LNCaP clone FGC (cell line): ENCODE measurements around the gene NOTCH1.

ENCODE experiments used
- DNase-seq: peaks from one replicate; pipeline ENCODE4 v3.0.0-alpha.2; 2011; ENCODE audit warnings: low read depth
- H3K4me3 ChIP-seq: 2 replicates; pipeline ENCODE4 v1.5.1; 2011; ENCODE audit warnings: mild to moderate bottlenecking, low read depth, low read length, control low read depth
- CTCF ChIP-seq: IDR thresholded peaks from 2 replicates; pipeline ENCODE4 v1.5.1; 2012; ENCODE audit warnings: mild to moderate bottlenecking; ENCODE audit not compliant: control insufficient read depth, insufficient read depth; ENCODE audit errors: extremely low read depth

NOTCH1 gene

GRCh38 chr9:136511670-136512592 is 33.9 kb downstream of the NOTCH1 start:
- DNase-seq: no peak
- no peak overlapping the region for H3K4me3 ChIP-seq
- TF ChIP-seq CTCF: no peak

- TF ChIP-seq CTCF: no peak
- no peak for DNase-seq
- no peak overlapping the region for H3K4me3 ChIP-seq
Observed at GRCh38 chr9:136511144-136511669, 34.6 kb downstream of the NOTCH1 start.

GRCh38 chr9:136510561-136510960 is 35.3 kb downstream of the NOTCH1 start:
- no peak for DNase-seq
- no peak for TF ChIP-seq CTCF
- H3K4me3 ChIP-seq: no peak overlapping the region

GRCh38 chr9:136509549-136509948 is 36.3 kb downstream of the NOTCH1 start:
- TF ChIP-seq CTCF: no peak
- DNase-seq: no peak
- H3K4me3 ChIP-seq: no peak overlapping the region

GRCh38 chr9:136508729-136509500 is 36.9 kb downstream of the NOTCH1 start:
- no peak for TF ChIP-seq CTCF
- H3K4me3 ChIP-seq: no peak overlapping the region
- DNase-seq: no peak

- DNase-seq: no peak
- H3K4me3 ChIP-seq: no peak overlapping the region
- no peak for TF ChIP-seq CTCF
Observed at GRCh38 chr9:136507992-136508375, 37.9 kb downstream of the NOTCH1 start.
